GM18505 (cell line): ENCODE measurements around the gene UBAP1L.
"Not testable (repeated sequence)": the region's sequence is repeated elsewhere in the genome, so short reads cannot be mapped to it uniquely, and the experiment has no call there.

Experiments
- ATAC-seq: cut with Tn5 transposase; IDR thresholded peaks from one replicate; pipeline ENCODE4 v1.9.1; 2021; ENCODE audit not compliant: unreplicated experiment
- POLR2A ChIP-seq: IDR thresholded peaks from 4 replicates; pipeline ENCODE4 v1.6.1; 2011; ENCODE audit warnings: borderline replicate concordance; ENCODE audit not compliant: insufficient read depth, insufficient read length; ENCODE audit errors: extremely low read depth

Gene UBAP1L

GRCh38 chr15:65095011-65095746 lies 19.8 kb downstream of the UBAP1L start:
- no peak for TF ChIP-seq POLR2A
- no peak for ATAC-seq

- no peak for TF ChIP-seq POLR2A
- no peak for ATAC-seq
Observed at GRCh38 chr15:65094294-65094995, 20.6 kb downstream of the UBAP1L start.

- ATAC-seq, result not testable (repeated sequence)
Observed at GRCh38 chr15:65093793-65094170, 21.2 kb downstream of the UBAP1L start.

- no peak for ATAC-seq
- TF ChIP-seq POLR2A, result no peak
Observed at GRCh38 chr15:65092911-65093792, 21.8 kb downstream of the UBAP1L start.

GRCh38 chr15:65091946-65092770 lies 22.8 kb downstream of the UBAP1L start:
- TF ChIP-seq POLR2A, result no peak
- no peak for ATAC-seq

GRCh38 chr15:65089206-65089824 lies 25.7 kb downstream of the UBAP1L start:
- TF ChIP-seq POLR2A, result no peak
- ATAC-seq, result no peak

- no peak for ATAC-seq
- no peak for TF ChIP-seq POLR2A
Observed at GRCh38 chr15:65088643-65089021, 26.4 kb downstream of the UBAP1L start.

GRCh38 chr15:65087873-65088642 lies 26.9 kb downstream of the UBAP1L start:
- no peak for TF ChIP-seq POLR2A
- ATAC-seq, result no peak

- TF ChIP-seq POLR2A, result no peak
- no peak for ATAC-seq
Observed at GRCh38 chr15:65087411-65087810, 27.6 kb downstream of the UBAP1L start.

GRCh38 chr15:65086680-65087111 lies 28.3 kb downstream of the UBAP1L start:
- no peak for ATAC-seq
- TF ChIP-seq POLR2A, result no peak

GRCh38 chr15:65085990-65086679 lies 28.9 kb downstream of the UBAP1L start:
- ATAC-seq, result no peak
- no peak for TF ChIP-seq POLR2A

GRCh38 chr15:65085207-65085753 lies 29.7 kb downstream of the UBAP1L start:
- ATAC-seq, result no peak
- no peak for TF ChIP-seq POLR2A
